ENCODE data around the gene SHH.

The SHH gene

GRCh38 chr7:155804897-155805825, 7.1 kb downstream of the SHH start:
- DNase-seq, result peak; percentile 51

- DNase-seq, result no peak
Observed at GRCh38 chr7:155804431-155804831, 7.8 kb downstream of the SHH start.

GRCh38 chr7:155803418-155804376, 8.6 kb downstream of the SHH start:
- no peak for DNase-seq

GRCh38 chr7:155802906-155803417, 9.3 kb downstream of the SHH start:
- no peak for DNase-seq

- no peak for DNase-seq
Observed at GRCh38 chr7:155802291-155802690, 10.0 kb downstream of the SHH start.

GRCh38 chr7:155800741-155801267, 11.5 kb downstream of the SHH start:
- no peak for DNase-seq

GRCh38 chr7:155800301-155800700, 12.0 kb downstream of the SHH start:
- no peak for DNase-seq

- DNase-seq, result no peak
Observed at GRCh38 chr7:155799514-155799913, 12.7 kb downstream of the SHH start.

GRCh38 chr7:155798673-155799439, 13.4 kb downstream of the SHH start:
- no peak for DNase-seq

GRCh38 chr7:155797262-155798250, 14.7 kb downstream of the SHH start:
- DNase-seq, result no peak

- DNase-seq, result no peak
Observed at GRCh38 chr7:155796381-155797261, 15.6 kb downstream of the SHH start.

- DNase-seq, result no peak
Observed at GRCh38 chr7:155795951-155796350, 16.3 kb downstream of the SHH start.

GRCh38 chr7:155795401-155795800, 16.9 kb downstream of the SHH start:
- DNase-seq, result no peak

GRCh38 chr7:155794196-155794595, 18.1 kb downstream of the SHH start:
- no peak for DNase-seq

- no peak for DNase-seq
Observed at GRCh38 chr7:155793720-155794119, 18.5 kb downstream of the SHH start.

- DNase-seq, result no peak
Observed at GRCh38 chr7:155792999-155793560, 19.2 kb downstream of the SHH start.

GRCh38 chr7:155792315-155792960, 19.8 kb downstream of the SHH start:
- no peak for DNase-seq

- DNase-seq, result no peak
Observed at GRCh38 chr7:155791836-155792235, 20.4 kb downstream of the SHH start.

GRCh38 chr7:155791214-155791737, 21.0 kb downstream of the SHH start:
- no peak for DNase-seq

Measured in hematopoietic multipotent progenitor cell treated with erythropoietin and hydrocortisone succinate and interleukin-3 and kit ligand, for 8 days (in vitro differentiated cells).